ENCODE results near the gene MEDAG.

Gene MEDAG

GRCh38 chr13:30870049-30870884 lies 35.8 kb upstream of the MEDAG start:
- DNase-seq (ENCODE audit: low read depth in 1 of 2, low spot score in 1 of 2), result no peak
- H3K27me3 ChIP-seq (ENCODE audit: insufficient read depth, poor library complexity, severe bottlenecking), result no peaks in the 10 kb centered on the region
- TF ChIP-seq CTCF (IDR thresholded peaks at IDR 0.05; ENCODE audit: insufficient read depth, low read length) (no peak), REST (IDR thresholded peaks at IDR 0.05; ENCODE audit: insufficient replicate concordance, low read depth) (no peak), GABPA (IDR thresholded peaks at IDR 0.05; ENCODE audit: low read depth) (no peak), POLR2AphosphoS5 (IDR thresholded peaks at IDR 0.05; ENCODE audit: low read depth) (no peak), SPI1 (IDR thresholded peaks at IDR 0.05; ENCODE audit: borderline replicate concordance, low read depth) (no peak)
- no peak overlapping the region for H3K27ac ChIP-seq (replicated peaks)
- H3K4me3 ChIP-seq (replicated peaks; ENCODE audit: insufficient read depth, low read length), result no peak overlapping the region

GRCh38 chr13:30870916-30871587 lies 35.0 kb upstream of the MEDAG start:
- H3K27me3 ChIP-seq (ENCODE audit: insufficient read depth, poor library complexity, severe bottlenecking), result no peaks in the 10 kb centered on the region
- TF ChIP-seq GABPA (IDR thresholded peaks at IDR 0.05; ENCODE audit: low read depth) (no peak), POLR2AphosphoS5 (IDR thresholded peaks at IDR 0.05; ENCODE audit: low read depth) (no peak), REST (IDR thresholded peaks at IDR 0.05; ENCODE audit: insufficient replicate concordance, low read depth) (no peak), SPI1 (IDR thresholded peaks at IDR 0.05; ENCODE audit: borderline replicate concordance, low read depth) (no peak), CTCF (IDR thresholded peaks at IDR 0.05; ENCODE audit: insufficient read depth, low read length) (no peak)
- DNase-seq (ENCODE audit: low read depth in 1 of 2, low spot score in 1 of 2), result no peak
- no peak overlapping the region for H3K27ac ChIP-seq (replicated peaks)
- H3K4me3 ChIP-seq (replicated peaks; ENCODE audit: insufficient read depth, low read length), result no peak overlapping the region

DNA sequence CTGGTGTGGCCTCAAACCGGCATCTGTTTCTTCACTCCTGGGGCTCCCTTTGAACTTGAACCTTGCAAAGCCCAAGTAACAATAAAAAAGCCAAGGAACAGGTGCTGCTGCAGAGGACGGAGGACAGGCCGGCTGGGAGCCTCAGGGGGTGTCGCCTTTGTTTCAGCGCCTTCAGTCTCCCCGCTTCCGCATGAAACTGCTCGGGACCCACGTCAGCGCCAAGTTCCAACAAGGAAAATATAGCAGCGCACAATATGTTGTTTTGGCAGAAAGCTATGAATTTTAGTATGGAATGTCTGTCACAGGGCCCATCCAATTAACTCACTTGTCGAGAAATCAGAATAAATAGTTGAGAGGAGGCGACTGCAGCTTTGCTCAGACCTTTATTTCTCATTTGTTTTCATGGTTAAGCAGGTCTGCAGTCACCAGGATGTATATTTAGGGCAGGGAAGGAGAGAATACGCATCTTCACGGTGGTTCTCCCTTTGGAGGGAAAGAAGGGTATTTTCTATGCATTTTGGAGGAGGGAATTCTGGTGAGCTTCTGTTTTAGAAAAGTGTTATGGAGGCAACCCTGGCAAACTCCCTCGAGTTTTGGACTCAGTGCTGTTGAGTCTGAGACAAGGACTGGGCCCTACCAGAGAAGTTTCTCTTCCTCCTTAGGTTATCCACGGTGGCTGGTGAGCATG lies 34.3 kb upstream of the MEDAG start:
- TF ChIP-seq REST (IDR thresholded peaks at IDR 0.05; ENCODE audit: insufficient replicate concordance, low read depth) (no peak), CTCF (IDR thresholded peaks at IDR 0.05; ENCODE audit: insufficient read depth, low read length) (no peak), SPI1 (IDR thresholded peaks at IDR 0.05; ENCODE audit: borderline replicate concordance, low read depth) (no peak), GABPA (IDR thresholded peaks at IDR 0.05; ENCODE audit: low read depth) (no peak), POLR2AphosphoS5 (IDR thresholded peaks at IDR 0.05; ENCODE audit: low read depth) (no peak)
- no peak overlapping the region for H3K4me3 ChIP-seq (replicated peaks; ENCODE audit: insufficient read depth, low read length)
- H3K27me3 ChIP-seq (ENCODE audit: insufficient read depth, poor library complexity, severe bottlenecking), result no peaks in the 10 kb centered on the region
- no peak for DNase-seq (ENCODE audit: low read depth in 1 of 2, low spot score in 1 of 2)
- H3K27ac ChIP-seq (replicated peaks), result no peak overlapping the region

Measured in HL-60 (cell line).